Measurements from ENCODE around the gene MBP.

- TF ChIP-seq, protein P1, sequence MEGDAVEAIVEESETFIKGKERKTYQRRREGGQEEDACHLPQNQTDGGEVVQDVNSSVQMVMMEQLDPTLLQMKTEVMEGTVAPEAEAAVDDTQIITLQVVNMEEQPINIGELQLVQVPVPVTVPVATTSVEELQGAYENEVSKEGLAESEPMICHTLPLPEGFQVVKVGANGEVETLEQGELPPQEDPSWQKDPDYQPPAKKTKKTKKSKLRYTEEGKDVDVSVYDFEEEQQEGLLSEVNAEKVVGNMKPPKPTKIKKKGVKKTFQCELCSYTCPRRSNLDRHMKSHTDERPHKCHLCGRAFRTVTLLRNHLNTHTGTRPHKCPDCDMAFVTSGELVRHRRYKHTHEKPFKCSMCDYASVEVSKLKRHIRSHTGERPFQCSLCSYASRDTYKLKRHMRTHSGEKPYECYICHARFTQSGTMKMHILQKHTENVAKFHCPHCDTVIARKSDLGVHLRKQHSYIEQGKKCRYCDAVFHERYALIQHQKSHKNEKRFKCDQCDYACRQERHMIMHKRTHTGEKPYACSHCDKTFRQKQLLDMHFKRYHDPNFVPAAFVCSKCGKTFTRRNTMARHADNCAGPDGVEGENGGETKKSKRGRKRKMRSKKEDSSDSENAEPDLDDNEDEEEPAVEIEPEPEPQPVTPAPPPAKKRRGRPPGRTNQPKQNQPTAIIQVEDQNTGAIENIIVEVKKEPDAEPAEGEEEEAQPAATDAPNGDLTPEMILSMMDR (IDR thresholded peaks at IDR 0.05 in 4 of 5, conservative IDR thresholded peaks at IDR 0.05 in 1 of 5), result no peak
- no peak for TF ChIP-seq POLR2A (IDR thresholded peaks at IDR 0.05)
Measured at GRCh38 chr18:77168811-77169311, 36.3 kb upstream of the MBP start.

All from gastrocnemius medialis (tissue), 4 donors.